Central memory CD4-positive, alpha-beta T cell (primary cell): ENCODE measurements around the gene RADIL.
A peak's percentile ranks its signal among the peaks of the same experiment; 100 is the strongest.

Source experiments
- DNase-seq: peaks from one replicate; pipeline ENCODE4 v3.0.0; 2022

The RADIL gene

DNA sequence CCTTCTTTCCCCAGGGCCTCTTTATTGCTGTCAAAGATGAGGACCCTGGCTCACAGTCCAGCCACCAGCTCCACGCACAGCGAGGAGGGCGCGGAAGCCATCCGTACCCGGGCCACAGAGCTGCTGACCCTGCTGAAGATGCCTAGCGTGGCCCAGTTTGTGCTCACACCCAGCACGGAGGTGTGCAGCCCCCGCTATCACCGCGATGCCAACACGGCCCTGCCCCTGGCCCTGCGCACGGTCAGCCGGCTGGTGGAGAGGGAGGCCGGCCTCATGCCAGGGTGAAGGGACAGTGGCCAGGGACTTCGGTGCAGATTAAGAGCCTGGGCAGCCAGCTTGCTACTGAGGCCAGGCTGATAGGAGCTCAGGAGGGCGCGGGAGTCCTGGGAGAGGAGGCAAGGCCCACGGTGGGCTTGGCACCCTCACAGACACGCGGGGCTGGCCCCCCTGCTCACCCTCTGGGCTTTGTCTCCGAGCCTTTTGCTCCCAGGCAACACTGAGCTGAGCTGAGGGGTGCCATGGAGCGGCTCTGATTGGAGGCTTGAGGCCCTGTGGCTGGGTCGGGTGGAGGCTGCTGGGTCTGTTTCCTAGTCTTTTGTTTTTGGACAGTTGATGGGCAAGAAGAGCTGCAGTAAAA is 92.3 kb downstream of the RADIL start:
- DNase-seq: no peak

GRCh38 chr7:4790516-4790991 is 93.0 kb downstream of the RADIL start:
- DNase-seq: no peak

GRCh38 chr7:4790078-4790465 is 93.4 kb downstream of the RADIL start:
- DNase-seq: no peak

GRCh38 chr7:4789194-4790077 is 94.1 kb downstream of the RADIL start:
- no peak for DNase-seq

GRCh38 chr7:4788627-4789189 is 94.8 kb downstream of the RADIL start:
- DNase-seq: no peak

GRCh38 chr7:4787947-4788626 is 95.4 kb downstream of the RADIL start:
- no peak for DNase-seq

DNA sequence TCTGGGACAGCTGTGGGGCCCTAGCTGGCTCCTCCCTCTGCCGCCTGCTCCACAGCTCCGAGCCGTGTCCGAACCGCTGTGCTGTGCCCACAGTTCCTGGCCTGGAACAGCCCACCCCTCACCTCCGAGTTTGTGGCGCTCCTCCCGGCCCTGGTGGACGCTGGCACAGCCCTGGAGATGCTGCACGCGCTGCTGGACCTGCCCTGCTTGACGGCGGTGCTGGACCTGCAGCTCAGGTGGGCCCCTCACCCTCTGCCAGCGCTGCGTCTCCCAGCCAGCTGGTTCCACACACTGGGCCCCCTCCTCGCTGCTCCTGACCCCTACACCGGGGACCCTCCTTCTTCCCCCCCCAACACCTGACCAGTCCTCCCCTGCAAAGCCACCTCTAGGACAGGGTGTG is 96.0 kb downstream of the RADIL start:
- no peak for DNase-seq

GRCh38 chr7:4786015-4786414 is 97.5 kb downstream of the RADIL start:
- no peak for DNase-seq

DNA sequence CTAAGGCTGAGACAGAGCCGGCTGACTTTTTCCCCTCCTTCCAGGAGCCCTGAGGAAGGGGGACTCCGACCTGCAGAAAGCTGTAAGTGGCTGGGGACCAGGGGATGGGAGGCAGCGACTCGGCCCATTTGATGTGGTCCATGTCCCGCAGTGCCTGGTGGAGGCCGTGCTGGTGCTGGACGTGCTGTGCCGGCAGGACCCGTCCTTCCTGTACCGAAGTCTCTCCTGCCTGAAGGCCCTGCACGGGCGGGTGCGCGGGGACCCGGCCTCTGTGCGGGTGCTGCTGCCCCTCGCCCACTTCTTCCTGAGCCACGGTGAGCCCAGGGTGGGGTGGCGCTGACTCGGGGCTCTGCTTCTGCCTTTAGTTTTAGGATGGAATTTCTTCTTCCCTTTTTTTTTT is 98.1 kb downstream of the RADIL start:
- no peak for DNase-seq

- no peak for DNase-seq
These were observed 98.7 kb downstream of the RADIL start for GRCh38 chr7:4784799-4785198.

- no peak for DNase-seq
These were observed 99.7 kb downstream of the RADIL start for GRCh38 chr7:4783762-4784351.

- no peak for DNase-seq
These were observed 100.2 kb downstream of the RADIL start for GRCh38 chr7:4783292-4783652.

DNA sequence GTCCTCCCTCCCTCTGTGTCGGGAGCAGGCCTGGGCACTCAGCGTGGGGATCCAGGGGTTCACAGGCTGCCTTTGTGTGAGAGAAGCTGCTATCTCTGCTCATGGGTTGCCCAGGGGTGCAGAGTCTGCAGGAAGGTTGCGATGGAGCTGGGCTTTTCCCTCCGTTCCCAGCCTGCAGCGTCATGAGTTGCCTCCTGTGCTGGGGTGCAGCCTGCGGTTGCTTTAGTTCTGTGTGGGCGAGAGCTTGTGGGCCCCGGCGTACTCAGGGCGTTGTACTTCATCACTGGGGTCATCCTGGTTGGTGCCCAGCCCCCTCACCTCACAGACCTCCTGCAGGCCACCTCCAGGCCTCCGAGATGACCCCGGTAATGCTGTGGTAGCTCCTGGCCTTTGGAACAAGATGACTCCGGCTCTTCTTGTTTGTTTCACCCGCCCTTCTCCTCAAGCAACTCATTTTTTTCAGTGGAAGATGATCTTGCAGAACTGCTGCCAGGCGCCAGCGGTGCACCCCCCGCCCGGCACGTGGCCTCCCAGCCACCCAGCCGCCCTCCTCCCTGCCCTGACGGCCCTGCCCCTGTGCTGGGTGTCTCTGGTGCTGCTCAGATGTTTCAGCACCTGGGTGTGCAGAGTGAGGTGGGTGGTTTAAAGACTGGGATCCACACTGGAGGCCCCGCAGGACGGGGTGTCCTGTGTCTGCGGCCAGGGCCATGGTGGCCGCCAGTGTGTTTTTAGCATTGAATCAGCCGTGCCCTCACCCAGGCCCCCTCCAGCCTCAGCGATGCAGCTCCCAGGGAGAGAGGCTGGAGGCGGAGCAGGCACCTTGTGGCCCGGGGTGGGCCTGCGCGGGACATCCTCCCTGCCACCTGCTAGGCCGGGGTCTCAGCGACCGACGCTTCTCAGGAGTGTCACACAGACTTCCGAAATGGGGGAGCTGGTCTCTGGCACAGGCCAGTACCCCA is 100.9 kb downstream of the RADIL start:
- DNase-seq: no peak

GRCh38 chr7:4781366-4782069 is 102.0 kb downstream of the RADIL start:
- DNase-seq: no peak

- DNase-seq: no peak
These were observed 104.4 kb downstream of the RADIL start for GRCh38 chr7:4779118-4779517.

DNA sequence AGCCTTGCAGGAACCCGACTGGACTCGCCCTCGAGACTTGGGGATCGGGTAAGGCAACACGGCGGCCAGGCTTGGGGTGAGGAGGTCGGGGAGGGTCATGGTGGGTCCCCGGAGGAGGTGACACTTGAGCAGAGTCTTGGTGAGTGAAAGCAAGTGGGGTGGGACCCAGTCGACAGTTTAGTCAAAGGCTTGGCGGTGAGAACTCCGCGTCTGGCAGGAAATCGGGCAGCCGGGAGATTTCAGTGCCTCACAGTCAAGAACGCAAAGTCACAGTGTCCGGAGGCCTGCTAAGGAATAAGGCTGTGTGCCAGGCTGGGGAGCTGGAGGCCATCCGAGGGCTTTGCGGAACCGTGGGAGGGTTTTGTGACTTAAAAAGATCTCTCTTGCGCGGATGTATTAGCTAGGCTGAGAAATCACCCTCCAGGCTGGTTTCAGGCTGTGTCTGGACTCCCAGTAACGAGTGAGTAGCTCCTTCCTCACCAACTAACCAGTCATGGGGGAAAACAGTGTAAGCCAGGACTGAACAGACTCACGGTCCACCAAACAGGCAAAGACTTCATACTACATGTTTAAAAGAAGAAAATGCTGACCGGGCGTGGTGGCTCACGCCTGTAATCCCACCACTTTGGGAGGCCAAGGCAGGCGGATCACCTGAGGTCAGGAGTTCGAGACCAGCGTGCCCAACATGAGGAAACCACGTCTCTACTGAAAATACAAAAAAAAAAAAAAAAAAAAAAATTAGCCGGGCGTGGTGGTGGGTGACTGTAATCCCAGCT is 107.5 kb downstream of the RADIL start:
- peak; percentile 55 for DNase-seq

- peak; percentile 93 for DNase-seq
These were observed 108.2 kb downstream of the RADIL start, which contains the start of gene AP5Z1 for GRCh38 chr7:4775250-4775847. Gene AP5Z1, plus strand, starts transcription at chr7:4775623. Its CDS starts 93 bp downstream, at chr7:4775716.

DNA sequence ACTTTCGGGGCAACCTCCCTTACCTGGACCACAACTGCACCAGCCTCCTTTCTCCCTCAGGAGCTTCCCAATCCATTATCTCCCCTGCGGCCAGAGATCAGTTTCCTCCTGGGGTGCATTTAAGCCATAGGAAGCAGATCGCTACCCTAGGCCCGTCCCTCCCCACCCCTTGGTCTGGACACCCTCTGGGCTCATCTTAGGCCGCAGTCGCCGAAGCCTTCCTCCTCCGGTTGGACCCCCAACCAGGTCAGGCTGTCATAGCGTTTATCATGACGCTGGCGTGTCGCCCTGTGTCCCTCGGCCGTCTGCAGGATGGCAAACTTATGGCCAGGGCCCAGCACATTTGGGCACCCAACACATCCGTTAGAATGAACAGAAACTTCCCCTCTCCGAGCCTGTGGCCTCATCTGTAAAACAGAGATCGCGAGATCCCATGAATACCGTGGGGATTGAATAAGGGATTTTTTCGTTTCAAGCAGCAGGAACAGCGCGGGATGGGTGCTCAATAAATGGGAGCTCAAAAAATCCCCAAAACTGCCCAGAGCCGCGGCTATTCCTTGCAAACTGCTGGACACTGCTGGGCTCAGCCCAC is 108.8 kb downstream of the RADIL start:
- DNase-seq: no peak

DNA sequence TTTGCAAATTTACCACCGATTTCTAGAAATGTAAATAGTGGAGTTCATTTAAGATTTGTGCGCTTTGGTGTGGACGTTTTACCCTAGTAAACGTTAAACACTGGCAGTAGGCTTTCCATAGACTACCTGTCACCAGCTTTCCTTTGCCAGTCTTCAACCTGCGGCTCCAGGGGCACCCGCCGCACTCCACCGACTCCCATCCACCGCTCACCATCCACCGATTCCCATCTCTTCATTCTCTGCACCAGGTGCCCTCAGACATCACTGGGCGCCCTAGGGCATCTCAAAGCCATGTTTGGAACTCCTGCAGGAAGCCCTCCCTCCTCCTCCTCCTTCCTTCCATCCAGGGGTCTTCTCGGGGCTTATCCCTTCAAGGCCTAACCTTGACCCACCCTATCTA is 109.5 kb downstream of the RADIL start:
- no peak for DNase-seq
